GM23338 (cell line): Measurements from ENCODE around the gene GPR31.

Experiments used
- CREB1 ChIP-seq: fragments of 250-450 bp; sonication (Bioruptor Pico); IDR thresholded peaks from 2 replicates; pipeline ENCODE4 v1.5.0; 2020; ENCODE audit warnings: low read depth, mild to moderate bottlenecking, moderate library complexity
- ETS1 ChIP-seq: IDR thresholded peaks from 2 replicates; pipeline ENCODE4 v1.6.1; 2016; ENCODE audit warnings: antibody characterized with exemption
- EZH2 ChIP-seq: fragments of 200-600 bp; sonication (generic); IDR thresholded peaks from one replicate; pipeline ENCODE4 v1.8.0; 2017; ENCODE audit warnings: antibody characterized with exemption, mild to moderate bottlenecking, low read depth; ENCODE audit not compliant: unreplicated experiment
- EZH2phosphoT487 ChIP-seq: fragments of 200-600 bp; sonication (generic); IDR thresholded peaks from one replicate; pipeline ENCODE4 v1.8.1; 2018; ENCODE audit warnings: antibody characterized with exemption; ENCODE audit not compliant: unreplicated experiment
- JUNB ChIP-seq: IDR thresholded peaks from one replicate; pipeline ENCODE4 v1.6.1; 2016; ENCODE audit warnings: antibody characterized with exemption; ENCODE audit not compliant: unreplicated experiment
- NANOG ChIP-seq: IDR thresholded peaks from 2 replicates; pipeline ENCODE4 v1.6.1; 2016; ENCODE audit warnings: antibody characterized with exemption, borderline replicate concordance
- POLR2AphosphoS5 ChIP-seq: IDR thresholded peaks from 2 replicates; pipeline ENCODE4 v1.6.1; 2016; ENCODE audit warnings: antibody characterized with exemption, low read depth
- REST ChIP-seq: IDR thresholded peaks from one replicate; pipeline ENCODE4 v1.6.1; 2018; ENCODE audit warnings: antibody characterized with exemption; ENCODE audit not compliant: unreplicated experiment
- TF ChIP-seq, protein P1 (sequence below), 2 experiments: fragments of 200-600 bp in 1 of 2; sonication (generic) in 1 of 2; conservative IDR thresholded peaks; 2 replicates each; pipeline versions ENCODE4 v1.5.1 to v1.6.1; 2016 to 2017; ENCODE audit warnings: antibody characterized with exemption in 2 of 2, low read depth in 2 of 2, mild to moderate bottlenecking in 2 of 2, moderate library complexity in 1 of 2

DNA sequence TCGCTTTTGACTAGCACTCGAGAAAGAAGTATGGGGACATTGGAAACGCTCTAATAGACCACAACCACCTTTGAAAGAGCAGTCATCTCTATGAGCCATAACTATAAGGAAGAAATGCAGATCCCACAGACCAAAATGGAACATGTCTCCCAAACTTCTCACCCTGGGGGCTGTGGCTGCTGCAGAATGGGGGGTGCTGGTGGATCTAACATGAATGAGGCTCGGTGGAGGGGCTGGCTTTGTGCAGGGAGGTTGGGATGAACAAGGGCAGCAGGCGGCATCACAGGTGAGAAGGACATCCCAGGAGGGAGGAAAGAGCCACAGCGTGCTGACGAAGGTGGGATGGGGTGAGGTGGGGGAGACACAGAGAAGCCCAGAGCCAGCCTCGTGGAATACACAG lies 45.4 kb downstream of the GPR31 start:
- TF ChIP-seq POLR2AphosphoS5 = no peak
- TF ChIP-seq JUNB = no peak
- TF ChIP-seq, protein P1, sequence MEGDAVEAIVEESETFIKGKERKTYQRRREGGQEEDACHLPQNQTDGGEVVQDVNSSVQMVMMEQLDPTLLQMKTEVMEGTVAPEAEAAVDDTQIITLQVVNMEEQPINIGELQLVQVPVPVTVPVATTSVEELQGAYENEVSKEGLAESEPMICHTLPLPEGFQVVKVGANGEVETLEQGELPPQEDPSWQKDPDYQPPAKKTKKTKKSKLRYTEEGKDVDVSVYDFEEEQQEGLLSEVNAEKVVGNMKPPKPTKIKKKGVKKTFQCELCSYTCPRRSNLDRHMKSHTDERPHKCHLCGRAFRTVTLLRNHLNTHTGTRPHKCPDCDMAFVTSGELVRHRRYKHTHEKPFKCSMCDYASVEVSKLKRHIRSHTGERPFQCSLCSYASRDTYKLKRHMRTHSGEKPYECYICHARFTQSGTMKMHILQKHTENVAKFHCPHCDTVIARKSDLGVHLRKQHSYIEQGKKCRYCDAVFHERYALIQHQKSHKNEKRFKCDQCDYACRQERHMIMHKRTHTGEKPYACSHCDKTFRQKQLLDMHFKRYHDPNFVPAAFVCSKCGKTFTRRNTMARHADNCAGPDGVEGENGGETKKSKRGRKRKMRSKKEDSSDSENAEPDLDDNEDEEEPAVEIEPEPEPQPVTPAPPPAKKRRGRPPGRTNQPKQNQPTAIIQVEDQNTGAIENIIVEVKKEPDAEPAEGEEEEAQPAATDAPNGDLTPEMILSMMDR (conservative IDR thresholded peaks at IDR 0.05; ENCODE audit: low read depth in 2 of 2) = no peak
- no peak for TF ChIP-seq EZH2
- no peak for TF ChIP-seq REST
- no peak for TF ChIP-seq ETS1
- TF ChIP-seq EZH2phosphoT487 = no peak
- TF ChIP-seq CREB1 (CRISPR knock-in tag) = no peak
- no peak for TF ChIP-seq NANOG
